Activated naive CD8-positive, alpha-beta T cell treated with anti-CD3 and anti-CD28 coated beads, Interleukin-2, amount 50 U/mL, for 24 hours (primary cell): ENCODE data around the gene DGCR2.
"Not testable (repeated sequence)": the region's sequence is repeated elsewhere in the genome, so short reads cannot be mapped to it uniquely, and the experiment has no call there.

Source experiments
- ATAC-seq: fragments of 150-1000 bp; cut with Tn5 transposase; one replicate; pipeline ENCODE4 v1.10.0; 2021
- DNase-seq: peaks from one replicate; pipeline ENCODE4 v3.0.0; 2021
- H3K27ac Mint-ChIP-seq: one replicate; pipeline ENCODE4 v1.8.0; 2021; ENCODE audit warnings: mild to moderate bottlenecking, mixed read lengths
- H3K27me3 Mint-ChIP-seq: one replicate; pipeline ENCODE4 v1.8.0; 2021; ENCODE audit warnings: mixed read lengths
- H3K36me3 Mint-ChIP-seq: one replicate; pipeline ENCODE4 v1.8.0; 2021; ENCODE audit warnings: low read depth, mixed read lengths
- H3K4me1 Mint-ChIP-seq: one replicate; pipeline ENCODE4 v1.8.0; 2021; ENCODE audit warnings: mixed read lengths
- H3K4me3 Mint-ChIP-seq: one replicate; pipeline ENCODE4 v1.8.0; 2021; ENCODE audit warnings: mild to moderate bottlenecking, moderate library complexity, mixed read lengths
- H3K9me3 Mint-ChIP-seq: one replicate; pipeline ENCODE4 v1.8.0; 2021; ENCODE audit warnings: mixed read lengths

The DGCR2 gene

DNA sequence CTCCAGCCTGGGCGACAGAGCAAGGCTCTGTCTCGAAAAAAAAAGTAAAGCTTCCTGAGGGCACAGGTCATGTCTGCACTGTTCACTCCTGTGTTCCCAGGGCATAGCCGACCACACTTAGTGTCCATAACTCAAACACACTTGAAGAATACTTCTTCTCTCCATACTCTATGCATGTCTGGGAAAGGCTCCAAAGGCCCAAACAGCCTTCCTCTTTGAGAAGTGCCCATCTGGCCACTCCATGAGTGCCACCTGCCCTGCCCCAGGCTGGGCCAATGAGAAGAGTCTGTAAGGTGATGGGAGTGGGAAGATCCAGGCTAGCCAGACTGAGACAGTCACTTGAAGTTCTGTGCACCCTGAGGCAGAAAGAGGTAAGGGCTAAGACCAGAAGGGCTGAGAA lies 24.7 kb downstream of the DGCR2 start:
- no peak overlapping the region for H3K27ac Mint-ChIP-seq
- ATAC-seq (peak; percentile 15), DNase-seq (no peak)
- H3K36me3 Mint-ChIP-seq, result peaks cover 12% of the 10 kb centered on the region
- H3K4me3 Mint-ChIP-seq, result no peak overlapping the region
- peaks cover 8% of the 10 kb centered on the region for H3K4me1 Mint-ChIP-seq
- H3K27me3 Mint-ChIP-seq, result no peaks in the 10 kb centered on the region
- no peaks in the 10 kb centered on the region for H3K9me3 Mint-ChIP-seq

DNA sequence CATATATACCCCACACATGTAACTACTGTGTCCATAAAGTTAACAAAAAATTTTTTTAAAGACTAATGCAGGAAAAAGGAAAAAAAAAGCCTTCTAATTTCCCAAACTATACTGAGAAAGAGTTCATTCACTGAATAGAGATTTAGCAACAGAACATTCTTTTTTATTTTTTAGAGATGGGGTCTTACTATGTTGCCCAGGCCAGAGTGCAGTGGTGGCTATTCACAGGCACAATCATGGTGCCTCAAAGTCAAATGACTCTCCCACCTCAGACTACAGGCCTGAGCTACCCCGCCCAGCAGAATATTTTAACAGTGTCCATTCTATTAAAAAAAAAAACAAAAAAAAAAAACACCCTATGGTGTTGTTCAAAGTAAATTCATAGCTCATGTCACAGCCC lies 25.7 kb downstream of the DGCR2 start:
- Mint-ChIP-seq H3K9me3 (no peaks in the 10 kb centered on the region), H3K36me3 (peaks cover 9% of the 10 kb centered on the region), H3K4me1 (peaks cover 6% of the 10 kb centered on the region), H3K27ac (no peak overlapping the region), H3K27me3 (no peaks in the 10 kb centered on the region), H3K4me3 (no peak overlapping the region)
- no peak for DNase-seq
- ATAC-seq, result no peak

DNA sequence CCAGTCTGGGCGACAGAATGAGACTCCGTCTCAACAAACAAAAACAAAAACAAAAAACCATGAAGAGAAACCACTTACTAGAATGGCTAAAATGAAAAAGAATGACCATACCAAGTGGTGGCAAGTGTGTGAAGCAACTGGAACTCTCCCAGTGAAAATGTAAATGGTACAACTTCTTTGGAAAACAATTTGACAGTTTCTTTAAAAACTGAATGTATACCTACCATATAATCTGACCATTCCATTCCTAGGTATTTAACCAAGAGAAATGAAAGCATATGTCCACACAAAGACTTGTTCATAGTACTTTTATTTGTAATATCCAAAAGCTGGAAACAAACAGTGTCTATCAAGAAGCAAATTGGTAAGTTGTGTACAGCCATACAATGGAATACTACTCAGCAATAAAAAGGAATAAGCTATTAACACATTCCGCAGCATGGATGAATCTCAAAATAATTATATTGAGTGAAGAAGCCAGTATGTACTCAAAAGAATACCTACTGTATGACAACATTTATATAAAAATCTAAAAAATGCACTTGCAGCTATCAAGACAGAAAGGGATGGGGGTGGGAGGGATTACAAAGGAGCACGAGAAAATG lies 27.7 kb downstream of the DGCR2 start:
- H3K4me1 Mint-ChIP-seq, result peaks cover 4% of the 10 kb centered on the region
- no peak overlapping the region for H3K27ac Mint-ChIP-seq
- DNase-seq, result no peak
- peaks cover 9% of the 10 kb centered on the region for H3K36me3 Mint-ChIP-seq
- no peak for ATAC-seq
- H3K4me3 Mint-ChIP-seq, result no peak overlapping the region
- H3K9me3 Mint-ChIP-seq, result no peaks in the 10 kb centered on the region
- no peaks in the 10 kb centered on the region for H3K27me3 Mint-ChIP-seq

DNA sequence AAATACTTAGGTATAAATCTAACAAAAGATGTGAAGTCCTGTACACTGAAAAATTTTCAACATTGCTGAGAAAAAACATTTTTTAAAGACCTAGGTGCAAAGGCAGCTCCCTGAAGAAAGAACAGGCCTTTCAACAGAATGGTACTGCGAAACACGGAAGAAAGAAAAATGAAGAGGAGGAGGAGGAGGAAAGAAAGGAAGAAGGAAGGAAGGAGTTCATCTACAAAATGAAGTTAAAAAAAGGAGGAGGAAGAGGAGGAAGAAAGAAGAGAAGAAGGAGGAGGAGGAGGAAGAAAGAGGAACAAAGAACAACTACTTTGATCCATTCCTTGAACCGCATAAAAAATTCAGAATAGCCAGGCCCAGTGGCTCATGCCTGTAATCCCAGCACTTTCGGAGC lies 29.5 kb downstream of the DGCR2 start:
- H3K9me3 Mint-ChIP-seq, result no peaks in the 10 kb centered on the region
- peaks cover 4% of the 10 kb centered on the region for H3K4me1 Mint-ChIP-seq
- H3K27ac Mint-ChIP-seq, result no peak overlapping the region
- DNase-seq (no peak), ATAC-seq (no peak)
- H3K27me3 Mint-ChIP-seq, result no peaks in the 10 kb centered on the region
- no peak overlapping the region for H3K4me3 Mint-ChIP-seq
- H3K36me3 Mint-ChIP-seq, result peaks cover 13% of the 10 kb centered on the region

DNA sequence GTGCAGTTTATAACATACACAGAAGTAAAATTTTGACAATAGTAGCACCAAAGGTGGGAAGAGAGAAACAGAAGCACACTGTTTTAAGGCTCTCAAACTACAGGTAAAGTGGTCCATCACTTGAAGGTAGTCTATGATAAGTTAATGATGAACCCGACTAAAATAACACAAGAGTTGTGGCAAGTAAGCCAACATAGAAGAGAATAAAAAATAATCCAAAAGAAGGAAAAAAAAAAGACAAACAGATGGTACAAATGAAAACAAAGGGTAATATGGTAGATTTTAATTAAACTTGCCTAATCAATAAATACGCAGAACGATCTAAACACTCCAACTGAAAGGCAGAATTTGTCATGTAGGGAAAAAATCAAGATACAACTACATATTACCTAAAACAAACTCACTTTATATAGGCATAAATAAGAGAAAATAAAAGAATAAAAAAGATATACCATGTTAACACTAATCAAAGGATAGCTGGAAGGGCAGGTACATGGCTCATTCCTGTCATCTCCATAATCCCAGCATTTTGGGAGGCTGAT lies 31.6 kb downstream of the DGCR2 start:
- Mint-ChIP-seq H3K36me3 (peaks cover 16% of the 10 kb centered on the region), H3K27me3 (no peaks in the 10 kb centered on the region), H3K9me3 (no peaks in the 10 kb centered on the region), H3K4me1 (peaks cover 8% of the 10 kb centered on the region), H3K4me3 (no peak overlapping the region), H3K27ac (no peak overlapping the region)
- DNase-seq, result no peak
- no peak for ATAC-seq

DNA sequence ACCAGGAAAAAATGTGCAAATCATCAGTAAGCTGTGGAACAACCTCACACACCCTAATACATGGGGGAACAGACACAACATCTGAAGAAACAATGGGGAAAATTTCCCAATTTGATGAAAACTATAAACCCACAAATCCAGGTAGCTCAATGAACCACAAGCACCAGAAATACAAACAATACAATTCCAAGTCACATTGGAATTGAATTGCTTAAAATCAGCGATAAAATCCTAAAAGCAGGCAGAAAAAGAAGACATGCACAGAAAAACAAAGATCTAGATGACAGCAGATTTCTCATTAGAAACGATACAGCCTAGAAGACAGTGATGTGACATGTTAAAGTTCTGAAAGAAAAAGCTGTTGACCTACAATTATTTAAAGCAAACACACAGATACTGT lies 32.0 kb downstream of the DGCR2 start:
- Mint-ChIP-seq H3K9me3 (no peaks in the 10 kb centered on the region), H3K4me1 (peaks cover 13% of the 10 kb centered on the region), H3K27ac (no peak overlapping the region), H3K27me3 (no peaks in the 10 kb centered on the region), H3K4me3 (no peak overlapping the region), H3K36me3 (peaks cover 19% of the 10 kb centered on the region)
- DNase-seq (no peak), ATAC-seq (no peak)

DNA sequence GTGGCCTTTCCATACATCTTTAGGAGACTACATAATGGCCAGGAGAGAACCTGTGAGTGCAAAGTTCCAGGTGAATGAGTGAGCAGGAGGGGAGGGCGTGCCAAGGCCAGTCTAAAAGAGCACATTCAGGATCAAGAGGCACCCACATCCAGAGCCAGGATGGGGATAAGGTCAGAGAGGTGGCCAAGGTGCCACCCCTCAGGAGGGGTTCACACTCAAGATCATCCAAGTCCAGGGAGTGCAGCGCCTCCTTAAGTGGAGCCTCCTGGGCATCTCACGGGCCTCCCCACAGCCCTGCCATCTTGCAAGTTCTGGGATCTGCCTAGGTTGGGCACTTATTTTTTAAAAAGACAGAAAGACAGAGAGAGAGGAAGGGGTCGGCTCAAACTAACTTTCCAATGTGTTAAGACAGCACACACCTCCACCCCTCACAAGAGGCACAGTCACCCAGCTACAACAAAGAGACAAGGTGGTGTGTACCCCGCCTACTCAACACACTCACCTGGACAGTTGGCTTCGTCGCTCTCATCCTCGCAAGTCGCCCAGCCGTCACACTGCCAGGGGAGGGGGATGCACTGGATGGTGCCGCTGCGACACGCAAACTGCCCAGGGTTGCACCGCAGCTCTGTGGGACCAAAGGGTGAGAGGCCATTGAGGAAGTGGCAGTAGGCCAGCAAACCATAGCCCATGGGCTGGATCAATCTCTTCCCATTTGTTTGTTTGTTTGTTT lies 33.2 kb downstream of the DGCR2 start:
- ATAC-seq, result no peak
- peaks cover 16% of the 10 kb centered on the region for H3K4me1 Mint-ChIP-seq
- H3K27ac Mint-ChIP-seq, result no peak overlapping the region

DNA sequence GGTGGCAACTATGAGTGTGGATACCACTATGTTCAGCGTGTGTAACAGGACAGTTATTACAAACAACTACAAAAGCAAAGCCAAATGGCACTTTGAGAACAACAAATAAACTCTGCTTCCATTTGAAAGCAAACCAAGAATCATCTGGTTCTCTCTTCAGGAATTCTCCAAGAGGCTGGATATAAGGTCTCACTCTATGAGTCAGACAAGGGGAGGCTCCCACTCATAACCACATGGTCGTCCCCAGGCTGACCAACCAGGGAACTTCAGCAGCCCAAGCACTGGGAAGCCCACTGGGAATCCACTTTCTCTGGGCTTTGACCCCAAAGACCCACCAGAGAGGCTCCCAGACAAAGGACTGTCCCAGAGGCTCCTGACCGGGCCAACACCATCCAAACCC lies 35.3 kb downstream of the DGCR2 start:
- DNase-seq (no peak), ATAC-seq (no peak)
- Mint-ChIP-seq H3K9me3 (no peaks in the 10 kb centered on the region), H3K4me1 (peaks cover 16% of the 10 kb centered on the region), H3K36me3 (peaks cover 21% of the 10 kb centered on the region), H3K27me3 (no peaks in the 10 kb centered on the region), H3K4me3 (no peak overlapping the region), H3K27ac (no peak overlapping the region)

More for the DNA sequence above, 33.2 kb downstream of the DGCR2 start:
- Mint-ChIP-seq H3K9me3 (no peaks in the 10 kb centered on the region), H3K27me3 (no peaks in the 10 kb centered on the region), H3K4me3 (no peak overlapping the region), H3K36me3 (peaks cover 19% of the 10 kb centered on the region)
- no peak for DNase-seq

DNA sequence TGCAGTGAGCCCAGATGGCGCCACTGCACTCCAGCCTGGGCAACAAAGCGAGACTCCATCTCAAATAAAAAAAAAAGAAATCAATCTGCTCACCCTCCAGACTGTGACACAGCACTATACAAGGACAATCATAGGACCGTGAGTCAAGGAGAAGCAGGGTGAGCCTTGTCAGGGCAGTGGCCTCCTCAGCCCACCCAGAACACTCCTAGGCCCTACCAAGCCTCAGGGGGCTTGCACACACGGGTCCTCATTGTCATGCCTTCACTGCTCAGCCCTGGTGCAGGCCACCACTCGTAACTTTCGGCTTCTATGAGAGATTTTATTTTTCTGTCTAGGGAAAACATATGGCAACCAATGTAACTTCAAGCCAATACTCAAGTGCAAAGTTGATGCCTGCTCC lies 35.8 kb downstream of the DGCR2 start:
- no peak overlapping the region for H3K27ac Mint-ChIP-seq
- H3K4me1 Mint-ChIP-seq, result peaks cover 16% of the 10 kb centered on the region

DNA sequence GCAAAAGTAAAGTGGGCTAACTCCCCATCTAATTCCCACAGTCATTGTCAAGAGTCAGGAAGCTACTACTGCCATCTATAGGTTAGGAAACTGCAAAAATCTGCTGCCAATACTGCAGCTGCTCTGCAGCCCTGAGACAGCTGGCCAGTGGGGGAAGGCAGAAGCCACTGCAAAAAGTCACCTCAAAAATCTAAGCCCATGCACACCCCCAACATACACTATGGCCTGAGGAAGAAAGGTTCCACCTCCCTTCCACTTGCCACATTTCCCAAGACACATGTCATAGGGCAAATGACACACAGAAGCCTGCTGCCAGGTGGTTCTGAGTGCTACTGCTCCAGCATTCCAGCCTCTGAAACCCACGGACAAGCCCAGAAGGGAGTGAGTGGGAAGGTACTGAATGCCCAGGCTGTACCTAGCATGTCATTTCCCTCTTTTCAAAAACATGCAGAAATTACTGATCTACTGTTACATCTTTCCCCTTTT lies 36.9 kb downstream of the DGCR2 start:
- no peak for DNase-seq
- no peak overlapping the region for H3K27ac Mint-ChIP-seq
- ATAC-seq, result no peak
- H3K36me3 Mint-ChIP-seq, result peaks cover 24% of the 10 kb centered on the region
- no peaks in the 10 kb centered on the region for H3K27me3 Mint-ChIP-seq
- H3K4me1 Mint-ChIP-seq, result peaks cover 16% of the 10 kb centered on the region
- H3K4me3 Mint-ChIP-seq, result no peak overlapping the region
- H3K9me3 Mint-ChIP-seq, result no peaks in the 10 kb centered on the region

More for the DNA sequence above, 35.8 kb downstream of the DGCR2 start:
- ATAC-seq, result no peak
- no peaks in the 10 kb centered on the region for H3K27me3 Mint-ChIP-seq
- peaks cover 21% of the 10 kb centered on the region for H3K36me3 Mint-ChIP-seq
- H3K9me3 Mint-ChIP-seq, result no peaks in the 10 kb centered on the region
- no peak overlapping the region for H3K4me3 Mint-ChIP-seq
- no peak for DNase-seq

DNA sequence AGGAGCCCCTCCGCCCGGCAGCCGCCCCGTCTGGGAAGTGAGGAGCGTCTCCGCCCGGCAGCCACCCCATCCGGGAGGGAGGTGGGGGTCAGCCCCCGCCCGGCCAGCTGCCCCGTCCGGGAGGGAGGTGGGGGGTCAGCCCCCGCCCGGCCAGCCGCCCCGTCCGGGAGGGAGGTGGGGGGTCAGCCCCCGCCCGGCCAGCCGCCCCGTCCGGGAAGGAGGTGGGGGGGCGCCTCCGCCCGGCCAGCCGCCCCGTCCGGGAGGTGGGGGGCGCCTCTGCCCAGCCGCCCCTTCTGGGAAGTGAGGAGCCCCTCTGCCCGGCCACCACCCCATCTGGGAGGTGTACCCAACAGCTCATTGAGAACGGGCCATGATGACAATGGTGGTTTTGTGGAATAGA lies 37.6 kb downstream of the DGCR2 start:
- H3K27ac Mint-ChIP-seq, H3K4me3 Mint-ChIP-seq, H3K27me3 Mint-ChIP-seq, DNase-seq, ATAC-seq, H3K9me3 Mint-ChIP-seq: not testable (repeated sequence)
- Mint-ChIP-seq H3K36me3 (peaks cover 24% of the 10 kb centered on the region), H3K4me1 (peaks cover 16% of the 10 kb centered on the region)

DNA sequence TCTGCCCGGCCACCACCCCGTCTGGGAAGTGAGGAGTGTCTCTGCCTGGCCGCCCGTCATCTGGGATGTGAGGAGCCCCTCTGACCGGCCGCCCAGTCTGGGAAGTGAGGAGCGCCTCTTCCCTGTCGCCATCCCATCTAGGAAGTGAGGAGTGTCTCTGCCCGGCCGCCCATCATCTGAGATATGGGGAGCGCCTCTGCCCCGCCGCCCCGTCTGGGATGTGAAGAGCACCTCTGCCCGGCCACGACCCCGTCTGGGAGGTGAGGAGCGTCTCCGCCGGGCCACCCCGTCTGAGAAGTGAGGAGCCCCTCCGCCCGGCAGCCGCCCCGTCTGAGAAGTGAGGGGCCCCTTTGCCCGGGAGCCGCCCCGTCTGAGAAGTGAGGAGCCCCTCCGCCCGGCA lies 38.1 kb downstream of the DGCR2 start:
- not testable (repeated sequence) for ATAC-seq, DNase-seq, H3K9me3 Mint-ChIP-seq, H3K4me3 Mint-ChIP-seq, H3K27ac Mint-ChIP-seq, H3K27me3 Mint-ChIP-seq
- peaks cover 24% of the 10 kb centered on the region for H3K36me3 Mint-ChIP-seq
- peaks cover 16% of the 10 kb centered on the region for H3K4me1 Mint-ChIP-seq

DNA sequence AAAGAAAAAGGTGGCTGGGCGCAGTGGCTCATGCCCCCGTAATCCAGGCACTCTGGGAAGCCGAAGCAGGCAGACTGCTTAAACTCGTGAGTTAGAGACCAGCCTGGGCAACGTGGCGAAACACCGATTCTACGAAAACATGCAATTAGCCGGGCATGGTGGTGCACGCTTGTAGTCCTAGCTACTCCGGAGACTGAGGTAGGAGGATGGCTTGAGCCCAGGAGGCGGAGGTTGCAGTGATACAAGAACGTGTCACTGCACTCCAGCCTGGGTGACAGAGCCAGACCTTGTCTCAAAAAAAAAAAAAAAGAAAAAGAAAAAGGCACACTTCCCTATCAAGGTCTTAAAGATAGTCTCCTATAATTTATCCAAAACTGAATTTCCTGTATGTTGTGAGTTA lies 39.4 kb downstream of the DGCR2 start:
- Mint-ChIP-seq H3K27me3 (no peaks in the 10 kb centered on the region), H3K36me3 (peaks cover 19% of the 10 kb centered on the region), H3K9me3 (no peaks in the 10 kb centered on the region), H3K4me3 (no peak overlapping the region), H3K4me1 (peaks cover 14% of the 10 kb centered on the region), H3K27ac (no peak overlapping the region)
- ATAC-seq (no peak), DNase-seq (no peak)

DNA sequence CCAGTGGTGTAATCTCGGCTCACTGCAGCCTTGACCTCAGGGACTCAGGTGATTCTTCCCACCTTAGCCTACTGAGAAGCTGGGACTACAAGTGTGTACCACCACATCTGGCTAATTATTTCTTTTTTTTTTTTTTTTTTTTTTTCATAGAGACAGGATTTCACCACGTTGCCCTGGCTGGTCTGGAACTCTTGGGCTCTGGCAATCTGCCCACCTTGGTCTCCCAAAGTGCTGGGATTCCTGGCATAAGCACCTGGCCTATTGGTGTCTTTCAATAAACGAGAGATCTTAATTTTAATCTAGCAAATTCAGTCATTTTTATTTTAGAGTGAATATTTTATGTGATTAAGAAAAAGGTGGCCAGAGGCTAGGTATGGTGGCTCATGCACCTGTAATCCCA lies 40.1 kb downstream of the DGCR2 start:
- ATAC-seq, result no peak
- Mint-ChIP-seq H3K9me3 (no peaks in the 10 kb centered on the region), H3K4me3 (no peak overlapping the region), H3K4me1 (peaks cover 14% of the 10 kb centered on the region), H3K36me3 (peaks cover 19% of the 10 kb centered on the region), H3K27ac (no peak overlapping the region), H3K27me3 (no peaks in the 10 kb centered on the region)
- DNase-seq, result no peak

DNA sequence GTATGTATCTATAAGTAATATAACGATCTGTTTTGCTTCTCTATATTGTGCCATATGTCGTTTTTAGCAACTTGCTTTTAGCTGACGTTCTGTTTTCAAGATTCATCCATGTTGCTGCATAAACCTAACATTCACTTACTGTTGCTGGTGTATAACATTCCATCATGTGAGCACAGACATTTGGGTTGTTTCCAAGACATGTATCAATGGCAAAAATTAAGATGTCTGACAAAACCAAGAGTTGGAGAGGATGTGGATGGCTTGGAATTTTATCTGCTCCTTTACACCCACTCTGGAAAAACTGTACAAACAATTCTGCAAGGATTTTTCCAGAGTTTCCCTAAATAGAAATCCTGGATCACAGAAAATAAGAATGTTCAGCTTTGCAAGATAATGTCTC lies 40.9 kb downstream of the DGCR2 start:
- ATAC-seq (no peak), DNase-seq (no peak)
- no peak overlapping the region for H3K27ac Mint-ChIP-seq
- no peak overlapping the region for H3K4me3 Mint-ChIP-seq
- peaks cover 15% of the 10 kb centered on the region for H3K36me3 Mint-ChIP-seq
- H3K27me3 Mint-ChIP-seq, result no peaks in the 10 kb centered on the region
- H3K9me3 Mint-ChIP-seq, result no peaks in the 10 kb centered on the region
- H3K4me1 Mint-ChIP-seq, result peaks cover 10% of the 10 kb centered on the region
